Astrocyte of the spinal cord (primary cell): ENCODE measurements around the gene KLHL30.

Source experiments
- DNase-seq: peaks from one replicate; pipeline ENCODE4 v3.0.0; 2011; ENCODE audit warnings: low read depth, low spot score
- H3K4me3 ChIP-seq: 2 replicates; pipeline ENCODE4 v1.5.1; 2011; ENCODE audit warnings: low read depth, mild to moderate bottlenecking, low read length, moderate library complexity
- in situ Hi-C: cut with HindIII; loops from 2 replicates; pipeline ENCODE4 v1.10.0; 2017; ENCODE audit warnings: low sequenced_read_pairs
- TF ChIP-seq, protein P1 (sequence below): IDR thresholded peaks from 2 replicates; pipeline ENCODE4 v1.5.1; 2012; ENCODE audit warnings: low read depth, mild to moderate bottlenecking, low read length, inconsistent platforms

Gene KLHL30

DNA sequence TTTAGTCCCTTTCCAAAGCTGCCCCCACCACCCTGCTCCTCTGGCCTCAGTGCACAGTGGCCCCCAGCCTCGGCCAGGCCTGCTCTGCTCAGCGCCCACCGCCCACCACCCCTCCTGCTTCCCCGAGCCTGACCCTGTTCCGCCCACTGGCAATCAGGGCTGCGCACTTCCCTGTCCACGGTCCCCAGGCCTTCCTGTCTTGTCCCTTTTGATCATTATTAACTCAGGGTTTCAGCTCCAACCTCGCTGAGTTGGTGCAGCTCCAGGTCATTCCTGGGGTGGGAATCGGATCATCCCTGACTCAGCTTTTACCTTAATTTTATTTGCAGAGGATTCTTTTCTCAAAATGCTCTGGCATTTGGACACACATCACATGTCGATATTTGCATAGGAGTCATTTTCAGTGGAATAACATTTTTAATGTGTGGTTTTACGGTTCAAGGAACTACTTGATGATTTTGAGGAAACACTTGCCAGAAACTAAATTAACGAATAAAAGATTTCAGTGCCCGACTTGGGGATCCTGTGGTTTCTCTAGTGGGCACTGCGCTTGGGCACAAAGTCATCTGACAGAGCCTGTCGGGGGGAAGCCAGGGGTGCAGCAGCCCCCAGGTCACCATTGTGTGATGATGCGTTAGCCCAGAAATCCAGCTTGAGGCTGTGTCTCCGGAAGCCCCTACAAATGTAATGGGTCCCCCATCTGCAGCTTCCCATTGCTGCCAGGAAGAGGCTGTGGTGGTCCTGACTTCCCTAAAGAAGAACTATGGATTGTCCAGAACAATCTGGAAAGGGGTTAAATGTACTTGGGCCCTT, 39.4 kb upstream of the KLHL30 start:
- TF ChIP-seq, protein P1, sequence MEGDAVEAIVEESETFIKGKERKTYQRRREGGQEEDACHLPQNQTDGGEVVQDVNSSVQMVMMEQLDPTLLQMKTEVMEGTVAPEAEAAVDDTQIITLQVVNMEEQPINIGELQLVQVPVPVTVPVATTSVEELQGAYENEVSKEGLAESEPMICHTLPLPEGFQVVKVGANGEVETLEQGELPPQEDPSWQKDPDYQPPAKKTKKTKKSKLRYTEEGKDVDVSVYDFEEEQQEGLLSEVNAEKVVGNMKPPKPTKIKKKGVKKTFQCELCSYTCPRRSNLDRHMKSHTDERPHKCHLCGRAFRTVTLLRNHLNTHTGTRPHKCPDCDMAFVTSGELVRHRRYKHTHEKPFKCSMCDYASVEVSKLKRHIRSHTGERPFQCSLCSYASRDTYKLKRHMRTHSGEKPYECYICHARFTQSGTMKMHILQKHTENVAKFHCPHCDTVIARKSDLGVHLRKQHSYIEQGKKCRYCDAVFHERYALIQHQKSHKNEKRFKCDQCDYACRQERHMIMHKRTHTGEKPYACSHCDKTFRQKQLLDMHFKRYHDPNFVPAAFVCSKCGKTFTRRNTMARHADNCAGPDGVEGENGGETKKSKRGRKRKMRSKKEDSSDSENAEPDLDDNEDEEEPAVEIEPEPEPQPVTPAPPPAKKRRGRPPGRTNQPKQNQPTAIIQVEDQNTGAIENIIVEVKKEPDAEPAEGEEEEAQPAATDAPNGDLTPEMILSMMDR, result no peak
- no peak overlapping the region for H3K4me3 ChIP-seq
- no peak for DNase-seq
- in situ Hi-C loops, result no loop called here

DNA sequence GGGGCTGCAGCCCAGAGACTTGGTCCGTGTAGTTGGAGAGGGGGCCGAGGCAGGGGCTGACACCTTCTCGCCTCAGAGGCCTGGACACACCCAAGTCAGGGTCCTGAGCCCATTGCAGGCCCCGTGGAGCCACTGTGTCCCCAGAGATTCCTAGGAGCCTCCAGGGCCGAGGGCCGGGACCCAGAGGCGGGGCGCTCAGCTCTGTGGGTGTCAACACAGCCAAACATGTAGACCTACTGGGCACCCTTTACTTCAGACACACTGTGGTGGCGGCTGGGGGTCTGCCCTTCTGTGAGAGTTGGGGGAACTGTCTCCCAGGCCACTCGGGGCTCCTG, 38.8 kb upstream of the KLHL30 start:
- no peak overlapping the region for H3K4me3 ChIP-seq
- no peak for DNase-seq
- in situ Hi-C loops, result no loop called here
- TF ChIP-seq, protein P1, result no peak

DNA sequence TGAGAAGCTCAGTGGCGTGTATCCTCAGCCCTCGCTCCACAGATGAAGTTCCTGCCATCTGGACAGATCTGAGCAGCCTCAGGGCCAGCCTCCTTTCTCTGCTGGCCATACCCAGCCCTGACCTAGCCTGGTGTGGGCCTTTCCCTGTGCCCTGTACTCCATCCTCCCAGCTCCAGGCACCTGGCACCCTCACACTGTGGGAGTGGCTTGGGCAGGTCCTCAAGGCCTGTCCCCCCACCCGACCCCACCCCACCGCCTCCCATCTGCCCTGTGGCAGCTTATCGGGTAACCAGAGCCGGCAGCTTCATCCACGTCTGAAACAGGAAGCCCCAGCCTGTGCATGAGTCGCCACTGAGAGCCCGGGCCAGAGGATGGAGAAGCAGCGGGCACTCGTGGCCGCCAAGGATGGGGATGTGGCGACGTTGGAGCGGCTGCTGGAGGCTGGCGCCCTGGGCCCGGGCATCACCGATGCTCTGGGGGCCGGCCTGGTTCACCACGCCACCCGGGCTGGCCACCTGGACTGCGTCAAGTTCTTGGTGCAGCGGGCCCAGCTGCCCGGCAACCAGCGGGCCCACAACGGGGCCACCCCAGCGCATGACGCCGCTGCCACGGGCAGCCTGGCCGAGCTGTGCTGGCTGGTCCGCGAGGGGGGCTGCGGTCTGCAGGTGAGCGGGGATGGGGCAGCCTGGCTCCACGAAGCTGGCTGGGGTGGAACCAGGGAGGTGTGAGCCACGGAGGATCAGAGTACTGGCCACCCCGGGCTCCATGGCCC, 38.2 kb upstream of the KLHL30 start, which contains the start of gene ESPNL:
Gene ESPNL (plus strand): TSS at position 292 of the 772 bp plus-strand sequence. CDS start 80 bp downstream, at position 372.
- in situ Hi-C loops, result no loop called here
- H3K4me3 ChIP-seq, result no peak within 1 kb of the TSS
- TF ChIP-seq, protein P1, result no peak
- DNase-seq, result no peak

DNA sequence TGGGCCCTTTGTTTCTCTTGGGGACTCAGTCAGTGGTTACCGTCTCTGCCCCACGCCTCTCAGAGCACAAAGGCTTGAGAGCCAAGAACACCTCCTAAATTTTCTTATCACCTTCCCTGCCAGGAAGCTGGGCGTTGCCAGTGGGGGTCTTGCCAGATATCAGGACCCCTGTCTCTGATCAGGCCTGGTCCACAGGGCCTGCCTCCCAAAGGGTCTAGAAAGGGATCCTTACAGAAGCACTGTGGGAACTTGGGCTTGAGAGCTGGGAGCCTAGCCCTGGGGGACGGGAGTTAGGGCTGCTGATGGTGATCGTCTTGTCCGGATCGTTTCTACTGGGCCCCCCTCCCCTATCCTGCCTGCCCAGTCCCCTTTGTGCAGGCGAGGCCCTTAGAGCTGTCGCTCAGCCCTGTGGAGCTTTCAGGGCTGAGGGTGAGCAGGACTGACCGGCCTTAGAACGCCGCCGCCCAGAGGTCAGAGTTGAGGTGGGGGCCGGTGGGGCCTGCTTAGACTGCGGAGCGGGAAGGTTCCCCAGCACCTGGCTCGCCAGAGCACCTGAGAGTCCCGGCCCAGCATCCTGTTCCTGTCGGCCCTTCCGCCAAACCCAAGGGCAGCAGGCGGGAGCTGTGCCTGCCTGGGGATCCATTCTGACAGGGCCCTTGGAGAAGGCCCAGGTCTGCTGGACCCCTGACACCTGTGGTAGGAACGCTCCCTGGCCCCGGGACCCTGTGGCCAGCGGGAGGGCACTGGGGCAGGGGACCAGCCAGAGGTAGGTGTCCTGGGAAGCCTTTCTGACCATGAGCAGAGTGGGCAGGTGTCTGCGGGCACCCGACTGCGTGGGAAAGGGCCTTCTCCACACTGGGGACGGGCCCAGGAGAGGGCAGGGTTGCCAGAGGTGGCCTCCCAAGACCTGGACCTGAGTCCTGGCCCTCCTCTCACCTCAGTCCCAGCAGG, 37.4 kb upstream of the KLHL30 start:
- TF ChIP-seq, protein P1, result no peak
- no peak for DNase-seq
- H3K4me3 ChIP-seq, result no peak overlapping the region
- in situ Hi-C loops, result no loop called here

DNA sequence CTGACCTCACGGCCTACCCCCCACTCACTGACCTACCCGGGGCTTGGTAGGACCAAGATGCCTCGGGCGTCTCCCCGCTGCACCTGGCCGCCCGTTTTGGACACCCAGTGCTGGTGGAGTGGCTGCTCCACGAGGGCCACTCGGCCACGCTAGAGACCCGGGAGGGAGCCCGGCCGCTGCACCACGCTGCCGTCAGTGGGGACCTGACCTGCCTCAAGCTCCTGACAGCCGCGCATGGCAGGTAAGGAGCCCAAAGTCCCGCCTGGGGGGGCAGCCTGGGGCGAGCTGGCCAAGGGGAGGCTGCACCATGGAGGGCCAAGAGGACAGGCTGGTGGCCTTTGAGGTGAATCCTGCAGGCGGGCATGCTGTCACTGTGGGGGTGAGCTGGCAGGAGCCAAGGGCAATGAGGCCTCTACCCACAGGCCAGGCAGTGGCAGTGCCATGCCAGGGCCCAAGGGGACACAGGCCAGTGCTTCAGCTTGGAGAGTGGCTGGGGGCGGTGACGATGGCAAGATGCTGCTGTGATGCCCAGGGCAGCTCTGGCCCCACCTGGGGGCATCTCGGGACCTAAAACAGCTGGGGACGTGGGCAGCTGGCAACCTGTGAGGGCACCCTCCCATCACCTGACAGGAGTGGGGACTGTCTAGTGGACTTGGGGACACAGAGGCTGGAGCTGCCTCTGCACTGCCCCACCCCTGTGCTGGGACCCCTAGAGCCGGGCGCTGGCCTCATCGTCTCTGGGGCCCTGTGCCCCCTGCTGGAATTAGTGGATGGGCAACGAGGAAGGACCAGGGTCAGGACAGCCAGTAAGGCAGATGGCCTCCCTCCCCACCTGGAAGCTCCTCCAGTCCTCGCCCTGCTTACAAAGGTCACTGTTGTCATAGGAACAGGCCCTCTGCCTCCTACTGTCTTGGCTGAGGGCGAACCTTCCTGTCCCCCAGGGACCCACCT, 36.3 kb upstream of the KLHL30 start:
- in situ Hi-C loops, result no loop called here
- TF ChIP-seq, protein P1, result no peak
- DNase-seq, result no peak
- H3K4me3 ChIP-seq, result no peak overlapping the region
